Karpas-422 (cell line): ENCODE data around the gene TBC1D22A. TPM values are rescaled to one million over a fixed set of nuclear protein-coding genes. Genes with fewer than 3 reads are reported as not detected.
"Not testable (repeated sequence)": the region's sequence is repeated elsewhere in the genome, so short reads cannot be mapped to it uniquely, and the experiment has no call there.

Source experiments
- DNase-seq: peaks from one replicate; pipeline ENCODE4 v3.0.0-alpha.2; 2015
- H2AFZ ChIP-seq: fragments of 200-600 bp; sonication (generic); 2 replicates; pipeline ENCODE4 v1.6.1; 2014; ENCODE audit warnings: antibody characterized with exemption, low read length, mixed read lengths
- H3K27ac ChIP-seq: fragments of 200-600 bp; sonication (generic); 2 replicates; pipeline ENCODE4 v1.5.1; 2014; ENCODE audit warnings: mild to moderate bottlenecking, low read length, moderate library complexity
- H3K27me3 ChIP-seq: fragments of 200-600 bp; sonication (generic); 2 replicates; pipeline ENCODE4 v1.6.1; 2014; ENCODE audit warnings: low read length, mixed read lengths
- H3K36me3 ChIP-seq: fragments of 200-600 bp; sonication (generic); 2 replicates; pipeline ENCODE4 v1.6.1; 2014; ENCODE audit warnings: low read length, mixed read lengths; ENCODE audit not compliant: insufficient read depth
- H3K4me1 ChIP-seq: fragments of 200-600 bp; sonication (generic); 2 replicates; pipeline ENCODE4 v1.6.1; 2014; ENCODE audit warnings: mild to moderate bottlenecking, low read length, mixed read lengths
- H3K4me2 ChIP-seq: fragments of 200-600 bp; sonication (generic); 2 replicates; pipeline ENCODE4 v1.6.1; 2014; ENCODE audit warnings: low read length, low read depth, mild to moderate bottlenecking; ENCODE audit not compliant: poor library complexity, severe bottlenecking
- H3K4me3 ChIP-seq: fragments of 200-600 bp; sonication (generic); 2 replicates; pipeline ENCODE4 v1.5.1; 2014; ENCODE audit warnings: mild to moderate bottlenecking, antibody characterized with exemption, low read length, mixed read lengths
- H3K79me2 ChIP-seq: fragments of 200-600 bp; sonication (generic); 2 replicates; pipeline ENCODE4 v1.6.1; 2014; ENCODE audit warnings: mild to moderate bottlenecking, low read length, mixed read lengths
- H3K9ac ChIP-seq: fragments of 200-600 bp; sonication (generic); 2 replicates; pipeline ENCODE4 v1.6.0; 2014; ENCODE audit warnings: low read length
- H3K9me2 ChIP-seq: fragments of 200-600 bp; sonication (generic), shearing (Covaris generic); replicated peaks from 2 replicates; pipeline ENCODE4 v1.6.0; 2014; ENCODE audit warnings: mild to moderate bottlenecking, low read length, moderate library complexity; ENCODE audit not compliant: insufficient read depth
- H3K9me3 ChIP-seq: fragments of 300-700, 200-600 bp; sonication (generic); 2 replicates; pipeline ENCODE4 v1.6.1; 2014; ENCODE audit warnings: low read length, mixed read lengths
- H4K20me1 ChIP-seq: fragments of 200-600 bp; sonication (generic); 2 replicates; pipeline ENCODE4 v1.6.1; 2014; ENCODE audit warnings: mild to moderate bottlenecking, antibody characterized with exemption, low read length, low read depth; ENCODE audit not compliant: insufficient read depth
- total RNA-seq: library from RNA; depleted of rRNA; stranded (reverse); fragments of >200 nt; shearing (Covaris generic); gene quantifications from 2 replicates; pipeline ENCODE4 v1.2.3, GENCODE V29; 2014; ENCODE audit warnings: low replicate concordance

TBC1D22A gene
- total RNA-seq, 1 experiment from 2014 or later = 27.7 TPM

- not testable (repeated sequence) for H3K4me3 ChIP-seq, H3K27me3 ChIP-seq, H3K9me2 ChIP-seq, H3K9ac ChIP-seq, H4K20me1 ChIP-seq, H3K36me3 ChIP-seq, H3K79me2 ChIP-seq, DNase-seq, H3K27ac ChIP-seq, H3K9me3 ChIP-seq, H3K4me2 ChIP-seq, H2AFZ ChIP-seq
- peaks cover 28% of the 10 kb centered on the region for H3K4me1 ChIP-seq
Measured at GRCh38 chr22:47049736-47050400, 287.4 kb downstream of the TBC1D22A start.

DNA sequence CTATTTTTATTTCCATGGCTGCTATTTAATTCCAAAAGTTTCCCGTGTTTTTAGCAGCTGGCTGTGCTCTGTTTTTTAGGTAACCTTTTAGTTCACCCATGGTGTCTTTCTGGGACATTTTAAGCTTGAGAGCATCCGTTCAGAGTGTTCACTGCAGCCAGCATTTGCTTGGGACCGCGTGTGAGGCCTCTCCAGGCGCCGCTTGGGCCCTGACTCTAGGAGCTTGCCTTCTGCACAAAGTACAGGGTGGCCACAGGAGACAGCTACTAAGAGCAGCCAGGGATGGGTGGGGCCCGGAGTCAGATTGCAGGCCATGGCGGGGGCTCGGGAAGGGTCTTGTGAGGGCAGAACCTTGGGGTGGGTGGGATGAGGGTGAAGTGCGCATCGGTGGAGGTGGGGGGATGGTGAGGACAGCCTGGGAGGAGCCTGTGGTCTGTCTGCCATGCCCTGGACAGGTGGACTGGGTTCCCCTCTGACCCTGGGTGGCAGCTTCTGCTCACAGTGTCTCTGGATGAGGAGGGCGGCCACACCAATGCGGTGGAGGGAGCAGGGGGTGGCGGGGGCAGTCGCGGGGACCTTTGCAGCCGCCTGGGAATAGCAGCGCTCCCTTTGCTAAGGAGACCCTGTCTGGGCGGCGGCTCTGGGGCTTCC is 288.1 kb downstream of the TBC1D22A start:
- Histone ChIP-seq H3K4me2 (no peak overlapping the region), H3K79me2 (0 out of 2 replicates have a peak, but pooled peaks cover 5% of the 10 kb centered on the region), H3K9ac (no peak overlapping the region), H3K4me1 (peaks cover 35% of the 10 kb centered on the region), H3K9me3 (no peaks in the 10 kb centered on the region), H3K36me3 (no peaks in the 10 kb centered on the region), H3K27me3 (no peaks in the 10 kb centered on the region), H3K4me3 (no peak overlapping the region), H2AFZ (no peak overlapping the region), H3K9me2 (no peaks in the 10 kb centered on the region), H3K27ac (no peak overlapping the region), H4K20me1 (no peaks in the 10 kb centered on the region)
- DNase-seq = no peak

GRCh38 chr22:47051441-47052071 is 289.1 kb downstream of the TBC1D22A start:
- Histone ChIP-seq H2AFZ (no peak overlapping the region), H4K20me1 (no peaks in the 10 kb centered on the region), H3K4me1 (peaks cover 45% of the 10 kb centered on the region), H3K36me3 (no peaks in the 10 kb centered on the region), H3K4me3 (no peak overlapping the region), H3K79me2 (0 out of 2 replicates have a peak, but pooled peaks cover 6% of the 10 kb centered on the region), H3K9me2 (no peaks in the 10 kb centered on the region), H3K9me3 (no peaks in the 10 kb centered on the region), H3K4me2 (no peak overlapping the region), H3K27me3 (no peaks in the 10 kb centered on the region), H3K27ac (no peak overlapping the region), H3K9ac (no peak overlapping the region)
- no peak for DNase-seq

DNA sequence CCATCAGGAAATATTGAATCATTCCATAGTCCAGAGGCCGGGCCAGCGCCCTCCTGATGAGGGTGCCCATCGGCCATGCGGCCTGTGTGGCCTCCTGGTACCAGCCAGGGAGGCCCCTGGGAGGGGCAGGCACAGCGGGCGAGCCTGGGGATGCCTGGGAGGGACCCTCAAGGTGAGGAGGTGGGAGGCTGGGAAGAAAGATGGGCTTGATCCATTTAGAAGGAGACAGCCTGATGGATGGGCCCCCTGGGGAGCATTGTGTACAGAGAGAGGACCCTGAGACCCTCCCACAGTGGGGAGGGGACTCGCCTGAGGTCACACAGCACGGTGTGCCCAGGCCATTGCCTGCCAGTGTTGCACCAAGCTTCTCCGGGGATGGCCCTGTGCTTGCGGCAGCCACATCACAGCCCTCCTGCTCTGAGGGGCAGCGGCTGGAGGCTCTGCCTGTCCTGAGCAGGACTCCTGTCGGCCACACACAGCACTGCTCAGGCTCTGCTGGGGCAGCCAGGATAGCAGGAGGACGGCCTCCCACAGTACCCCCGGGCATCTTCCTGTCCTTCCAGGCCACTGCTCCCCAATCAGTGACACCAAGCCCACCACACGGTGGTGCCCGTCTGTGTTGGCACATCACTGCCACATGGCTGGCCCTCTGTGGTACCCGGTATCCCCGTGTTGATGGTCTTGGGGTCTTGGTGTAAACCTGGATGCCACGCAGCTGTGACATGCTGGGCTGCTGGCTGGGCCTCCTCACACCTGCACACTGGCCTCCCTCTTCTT is 290.0 kb downstream of the TBC1D22A start:
- Histone ChIP-seq H4K20me1 (no peaks in the 10 kb centered on the region), H3K79me2 (peaks cover 8% of the 10 kb centered on the region; the same call in 1 of the 2 replicates), H3K9me2 (no peaks in the 10 kb centered on the region), H3K27me3 (no peaks in the 10 kb centered on the region), H3K36me3 (no peaks in the 10 kb centered on the region), H3K27ac (no peak overlapping the region), H3K4me2 (no peak overlapping the region), H3K4me1 (peaks cover 53% of the 10 kb centered on the region), H3K9ac (no peak overlapping the region), H2AFZ (no peak overlapping the region), H3K4me3 (no peak overlapping the region), H3K9me3 (no peaks in the 10 kb centered on the region)
- no peak for DNase-seq

DNA sequence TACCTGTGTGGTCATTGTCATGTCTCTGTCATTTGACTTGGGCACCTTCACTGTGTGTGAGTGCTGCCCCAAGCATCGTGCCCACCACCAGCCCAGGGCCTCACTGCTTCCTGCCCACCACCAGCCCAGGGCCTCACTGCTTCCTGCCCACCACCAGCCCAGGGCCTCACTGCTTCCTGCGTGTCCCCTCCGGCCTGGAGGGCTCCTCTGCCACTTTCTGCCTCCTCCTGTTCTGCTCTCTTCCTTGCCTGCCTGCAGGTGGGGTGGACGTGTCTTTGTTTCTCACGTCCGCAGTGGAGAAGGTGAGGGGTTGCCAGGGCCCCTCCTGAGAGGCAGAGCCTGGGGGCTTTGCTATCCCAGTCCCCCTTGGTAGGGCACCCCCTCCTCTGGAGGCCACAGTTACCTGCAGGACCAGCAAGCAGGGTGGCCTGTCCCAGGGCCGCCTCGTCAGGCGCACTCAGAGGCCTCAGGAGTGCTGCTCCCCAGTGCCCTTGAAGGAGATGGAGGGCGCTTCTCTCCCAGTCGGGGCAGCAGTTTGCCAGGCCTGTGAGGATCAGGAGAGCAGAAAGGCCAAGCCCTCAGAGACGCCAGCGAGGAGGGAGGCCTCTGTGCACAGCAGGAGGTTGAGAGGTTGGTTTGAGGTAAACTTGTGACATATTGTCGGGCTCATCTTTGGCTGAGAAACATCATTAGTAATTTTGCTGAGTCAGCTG is 290.7 kb downstream of the TBC1D22A start:
- H3K4me3 ChIP-seq = no peak overlapping the region
- no peak overlapping the region for H3K27ac ChIP-seq
- H3K36me3 ChIP-seq = no peaks in the 10 kb centered on the region
- H3K9ac ChIP-seq = no peak overlapping the region
- H3K27me3 ChIP-seq = no peaks in the 10 kb centered on the region
- H3K9me2 ChIP-seq = no peaks in the 10 kb centered on the region
- no peak overlapping the region for H2AFZ ChIP-seq
- DNase-seq = no peak
- H3K79me2 ChIP-seq = peaks cover 8% of the 10 kb centered on the region; the same call in 1 of the 2 replicates
- no peak overlapping the region for H3K4me2 ChIP-seq
- peaks cover 57% of the 10 kb centered on the region for H3K4me1 ChIP-seq
- no peaks in the 10 kb centered on the region for H3K9me3 ChIP-seq
- H4K20me1 ChIP-seq = no peaks in the 10 kb centered on the region

GRCh38 chr22:47053726-47054141 is 291.3 kb downstream of the TBC1D22A start:
- no peak for DNase-seq
- Histone ChIP-seq H3K9me3 (no peaks in the 10 kb centered on the region), H4K20me1 (no peaks in the 10 kb centered on the region), H3K36me3 (no peaks in the 10 kb centered on the region), H3K4me3 (no peak overlapping the region), H3K27ac (no peak overlapping the region), H3K9me2 (no peaks in the 10 kb centered on the region), H3K4me2 (no peak overlapping the region), H3K27me3 (no peaks in the 10 kb centered on the region), H3K79me2 (peaks cover 8% of the 10 kb centered on the region; the same call in 1 of the 2 replicates), H3K4me1 (peaks cover 57% of the 10 kb centered on the region), H3K9ac (no peak overlapping the region), H2AFZ (no peak overlapping the region)

- no peaks in the 10 kb centered on the region for H3K9me2 ChIP-seq
- H3K27me3 ChIP-seq = no peaks in the 10 kb centered on the region
- no peak overlapping the region for H2AFZ ChIP-seq
- no peaks in the 10 kb centered on the region for H4K20me1 ChIP-seq
- H3K4me3 ChIP-seq = no peak overlapping the region
- no peak for DNase-seq
- no peak overlapping the region for H3K4me2 ChIP-seq
- H3K27ac ChIP-seq = 0 out of 2 replicates have a peak overlapping the region, but pooled peaks have one; percentile 82
- H3K79me2 ChIP-seq = peaks cover 8% of the 10 kb centered on the region; the same call in 1 of the 2 replicates
- no peak overlapping the region for H3K9ac ChIP-seq
- peaks cover 59% of the 10 kb centered on the region for H3K4me1 ChIP-seq
- H3K9me3 ChIP-seq = no peaks in the 10 kb centered on the region
- no peaks in the 10 kb centered on the region for H3K36me3 ChIP-seq
Measured at GRCh38 chr22:47054231-47055072, 292.0 kb downstream of the TBC1D22A start.
